Gastroesophageal sphincter (tissue), 4 donors: ENCODE measurements around the gene RNF213. TPM values are rescaled to one million over a fixed set of nuclear protein-coding genes. Genes with fewer than 3 reads are reported as not detected.

Source experiments
- ATAC-seq: fragments of 150-250 bp; one replicate; pipeline ENCODE4 v1.9.1; 2016; ENCODE audit warnings: mild to moderate bottlenecking, moderate library complexity
- H3K27ac ChIP-seq, 4 donors: fragments of 200-600 bp; sonication (generic) in 3 of 4; 1 replicate in 3 of 4; 2 replicates in 1 of 4; pipeline ENCODE4 v1.5.1; 2016 to 2019
- H3K27me3 ChIP-seq: fragments of 200-600 bp; sonication (generic); one replicate; pipeline ENCODE4 v1.5.1; 2019
- H3K36me3 ChIP-seq, 2 donors: fragments of 200-600 bp; sonication (generic); one replicate each; pipeline ENCODE4 v1.5.1; 2019; ENCODE audit warnings: control low read depth in 1 of 2
- H3K4me1 ChIP-seq, 3 donors: fragments of 200-600 bp; sonication (generic); 1 replicate in 2 of 3; 2 replicates in 1 of 3; pipeline ENCODE4 v1.5.1; 2016 to 2019; ENCODE audit warnings: control low read depth in 2 of 3
- H3K4me3 ChIP-seq, 2 donors: fragments of 200-600 bp; sonication (generic); one replicate each; pipeline ENCODE4 v1.5.1; 2019; ENCODE audit warnings: mild to moderate bottlenecking in 1 of 2, moderate library complexity in 1 of 2
- H3K9me3 ChIP-seq, 3 donors: fragments of 200-600 bp; sonication (generic); one replicate each; pipeline ENCODE4 v1.5.1; 2017 to 2019; ENCODE audit warnings: control low read depth in 2 of 3
- EP300 ChIP-seq: sonication (generic); formaldehyde crosslinking; IDR thresholded peaks from one replicate; pipeline ENCODE4 v1.6.1; 2017; ENCODE audit warnings: antibody characterized with exemption, mild to moderate bottlenecking
- POLR2A ChIP-seq, 2 donors: fragments of 450-650 bp; IDR thresholded peaks; one replicate each; pipeline ENCODE4 v1.6.1; 2017; ENCODE audit warnings: antibody characterized with exemption in 2 of 2, mild to moderate bottlenecking in 2 of 2, moderate library complexity in 1 of 2
- POLR2AphosphoS5 ChIP-seq: sonication (generic); formaldehyde crosslinking; IDR thresholded peaks from one replicate; pipeline ENCODE4 v1.6.1; 2017; ENCODE audit warnings: antibody characterized with exemption
- WGBS, 2 donors: methylation state at CpG; one replicate each; pipeline ENCODE4 v1.1.5; 2018; ENCODE audit warnings: low coverage in 1 of 2; 5-methylcytosine and 5-hydroxymethylcytosine counted together
- total RNA-seq, 4 donors: library from RNA; depleted of rRNA; stranded (reverse); fragments of >200 nt; gene quantifications; one replicate each; pipeline ENCODE4 v1.1.0, GENCODE V29; 2016
- TF ChIP-seq, protein P1 (sequence below), 4 experiments: fragments of 200-600 bp in 2 of 4; fragments of 450-650 bp in 2 of 4; sonication (generic) in 1 of 4; IDR thresholded peaks; one replicate each; pipeline ENCODE4 v1.5.1; 2017 to 2019; ENCODE audit warnings: antibody characterized with exemption in 4 of 4, mild to moderate bottlenecking in 2 of 4, moderate library complexity in 2 of 4

Gene RNF213
- total RNA-seq, 4 donors from 2014 or later: 59.2 to 87.6 (median 67.8) TPM

DNA sequence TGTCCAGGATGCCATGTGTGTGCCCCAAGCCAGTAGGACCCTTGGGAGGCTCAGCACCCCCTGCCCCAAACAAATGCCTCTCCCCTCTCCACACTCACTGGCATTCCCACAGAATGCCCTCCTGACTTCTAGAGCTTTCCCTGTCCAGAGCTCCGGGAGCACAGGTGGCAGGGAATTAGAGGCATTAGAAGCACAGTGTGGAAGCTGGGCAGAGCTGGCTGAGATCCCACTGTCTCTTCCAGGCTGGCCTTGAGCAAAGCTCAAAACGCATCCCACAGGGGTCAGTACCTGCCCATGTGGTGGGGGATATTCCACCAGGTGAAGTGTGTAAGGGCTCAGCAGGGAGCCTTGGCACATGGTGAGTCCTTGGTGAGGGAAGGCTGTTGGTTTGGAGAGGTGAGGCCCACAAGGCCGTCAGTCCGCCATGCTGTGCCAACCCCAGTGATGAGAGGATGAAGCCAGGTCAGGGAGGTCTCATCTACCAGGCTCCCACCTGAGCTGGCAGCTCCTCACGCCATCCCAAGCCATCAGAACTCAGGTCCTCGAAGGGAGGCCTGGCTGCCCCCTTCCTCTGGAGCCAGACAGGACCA is 172.4 kb downstream of the RNF213 start:
- no peak overlapping the region for H3K27ac ChIP-seq
- no peak overlapping the region for H3K4me3 ChIP-seq
- H3K9me3 ChIP-seq: no peaks in the 10 kb centered on the region
- ATAC-seq: no peak
- TF ChIP-seq, protein P1, sequence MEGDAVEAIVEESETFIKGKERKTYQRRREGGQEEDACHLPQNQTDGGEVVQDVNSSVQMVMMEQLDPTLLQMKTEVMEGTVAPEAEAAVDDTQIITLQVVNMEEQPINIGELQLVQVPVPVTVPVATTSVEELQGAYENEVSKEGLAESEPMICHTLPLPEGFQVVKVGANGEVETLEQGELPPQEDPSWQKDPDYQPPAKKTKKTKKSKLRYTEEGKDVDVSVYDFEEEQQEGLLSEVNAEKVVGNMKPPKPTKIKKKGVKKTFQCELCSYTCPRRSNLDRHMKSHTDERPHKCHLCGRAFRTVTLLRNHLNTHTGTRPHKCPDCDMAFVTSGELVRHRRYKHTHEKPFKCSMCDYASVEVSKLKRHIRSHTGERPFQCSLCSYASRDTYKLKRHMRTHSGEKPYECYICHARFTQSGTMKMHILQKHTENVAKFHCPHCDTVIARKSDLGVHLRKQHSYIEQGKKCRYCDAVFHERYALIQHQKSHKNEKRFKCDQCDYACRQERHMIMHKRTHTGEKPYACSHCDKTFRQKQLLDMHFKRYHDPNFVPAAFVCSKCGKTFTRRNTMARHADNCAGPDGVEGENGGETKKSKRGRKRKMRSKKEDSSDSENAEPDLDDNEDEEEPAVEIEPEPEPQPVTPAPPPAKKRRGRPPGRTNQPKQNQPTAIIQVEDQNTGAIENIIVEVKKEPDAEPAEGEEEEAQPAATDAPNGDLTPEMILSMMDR (IDR thresholded peaks at IDR 0.05): no peak
- TF ChIP-seq POLR2AphosphoS5: no peak
- no peak for TF ChIP-seq POLR2A (IDR thresholded peaks at IDR 0.05)
- TF ChIP-seq EP300: no peak
- H3K36me3 ChIP-seq: peaks cover 0 to 51% of the 10 kb centered on the region in 2 donors
- no peaks in the 10 kb centered on the region for H3K4me1 ChIP-seq
- no peaks in the 10 kb centered on the region for H3K27me3 ChIP-seq
- no CpG with 5 or more reads among the region's 6 CpGs for WGBS, 2 donors

DNA sequence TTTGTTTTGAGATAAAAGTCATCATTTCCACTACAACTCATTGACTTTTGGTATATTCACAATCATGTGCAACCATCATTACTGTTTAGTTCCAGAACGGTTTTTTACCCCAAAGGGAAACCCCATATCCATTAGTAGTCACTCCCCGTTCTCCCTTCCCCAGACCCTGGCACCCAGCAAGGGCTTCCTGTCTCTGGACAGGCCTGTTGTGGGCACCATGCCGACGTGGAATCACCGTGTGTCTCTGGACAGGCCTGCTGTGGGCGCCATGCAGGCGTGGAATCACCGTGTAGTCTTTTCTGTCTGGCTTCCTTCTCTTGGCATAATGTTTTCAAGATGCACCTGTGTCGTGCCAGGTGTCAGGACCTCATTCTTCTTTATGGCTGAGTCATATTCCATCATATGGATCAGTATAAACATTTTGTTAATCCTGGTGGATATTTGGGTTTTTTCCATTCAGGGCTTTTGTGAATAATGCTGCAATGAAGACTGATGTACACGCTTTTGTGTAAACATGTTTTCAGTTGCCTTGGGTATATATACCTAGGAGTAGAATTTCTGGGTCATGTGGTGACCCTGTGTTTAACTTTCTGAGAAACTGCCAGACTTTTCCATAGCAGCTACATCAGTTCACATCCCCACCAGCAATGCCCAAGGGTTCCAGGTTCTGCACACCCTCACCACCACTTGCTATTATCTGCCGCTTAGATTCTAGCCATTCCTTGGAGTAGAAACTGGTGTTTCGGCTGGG is 173.4 kb downstream of the RNF213 start:
- Histone ChIP-seq H3K4me3 (no peak overlapping the region), H3K27ac (no peak overlapping the region)

DNA sequence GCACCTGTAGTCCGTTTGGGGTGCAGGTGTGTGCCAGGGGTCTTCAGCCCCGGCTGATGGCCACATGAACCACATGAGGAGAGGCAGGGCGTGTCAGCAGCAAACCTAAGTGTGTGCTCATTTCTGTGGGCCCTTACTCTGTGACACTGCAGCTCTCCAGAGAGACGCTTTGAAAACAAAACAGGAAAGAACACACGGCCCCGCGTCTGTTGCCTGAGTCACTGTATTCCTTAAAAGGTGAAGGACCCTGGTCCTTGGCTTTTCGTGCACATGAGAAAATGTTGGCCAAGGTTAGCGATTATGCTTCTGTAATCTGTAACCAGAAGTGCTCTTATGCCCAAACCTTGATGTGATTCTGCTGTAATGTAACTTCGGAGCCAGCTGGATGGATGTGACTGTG is 176.9 kb downstream of the RNF213 start:
- peaks cover 0 to 24% of the 10 kb centered on the region in 2 donors for H3K36me3 ChIP-seq
- H3K27ac ChIP-seq: no peak overlapping the region
- H3K4me3 ChIP-seq: no peak overlapping the region
- no peak for ATAC-seq
- H3K27me3 ChIP-seq: peaks cover 8% of the 10 kb centered on the region
- H3K9me3 ChIP-seq: no peaks in the 10 kb centered on the region
- TF ChIP-seq, protein P1 (IDR thresholded peaks at IDR 0.05): no peak
- TF ChIP-seq EP300 (no peak), POLR2A (IDR thresholded peaks at IDR 0.05) (no peak), POLR2AphosphoS5 (no peak)
- no peaks in the 10 kb centered on the region for H3K4me1 ChIP-seq
- 70 to 72% methylated on average over 2 to 10 of the region's 10 CpGs for WGBS, 2 donors

More for the DNA sequence above, 173.4 kb downstream of the RNF213 start:
- Histone ChIP-seq H3K9me3 (no peaks in the 10 kb centered on the region), H3K4me1 (no peaks in the 10 kb centered on the region), H3K27me3 (no peaks in the 10 kb centered on the region), H3K36me3 (peaks cover 0 to 41% of the 10 kb centered on the region in 2 donors)
- 69 to 77% methylated on average over 9 to 12 of the region's 12 CpGs for WGBS, 2 donors
- no peak for TF ChIP-seq EP300
- no peak for ATAC-seq

DNA sequence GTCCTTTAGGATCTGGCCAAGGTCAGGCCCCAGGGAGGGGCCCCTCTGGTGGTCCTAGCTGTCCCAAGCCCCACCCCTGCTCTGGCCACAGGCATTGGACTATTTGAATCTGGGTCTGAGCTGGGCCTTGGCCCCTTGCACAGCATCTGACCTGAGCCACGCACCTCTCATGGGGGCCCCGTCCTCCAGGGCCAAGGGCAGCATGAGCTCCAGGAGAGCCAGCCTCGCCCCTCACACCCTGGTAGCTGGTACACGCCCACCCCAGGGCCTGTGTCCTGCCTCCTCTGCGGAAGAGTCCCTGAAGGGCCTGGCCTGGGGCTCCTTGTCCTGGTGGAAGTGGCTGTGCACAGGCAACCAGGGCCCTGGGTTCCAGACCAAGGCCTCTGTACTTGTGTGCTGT is 178.2 kb downstream of the RNF213 start:
- Histone ChIP-seq H3K9me3 (no peaks in the 10 kb centered on the region), H3K4me3 (no peak overlapping the region), H3K4me1 (no peaks in the 10 kb centered on the region), H3K27me3 (peaks cover 8% of the 10 kb centered on the region), H3K36me3 (peaks cover 0 to 24% of the 10 kb centered on the region in 2 donors), H3K27ac (no peak overlapping the region)
- no peak for ATAC-seq
- TF ChIP-seq POLR2A (IDR thresholded peaks at IDR 0.05) (no peak), POLR2AphosphoS5 (no peak), EP300 (no peak)
- TF ChIP-seq, protein P1 (IDR thresholded peaks at IDR 0.05): no peak
- WGBS, 2 donors: no CpG with 5 or more reads among the region's 5 CpGs

DNA sequence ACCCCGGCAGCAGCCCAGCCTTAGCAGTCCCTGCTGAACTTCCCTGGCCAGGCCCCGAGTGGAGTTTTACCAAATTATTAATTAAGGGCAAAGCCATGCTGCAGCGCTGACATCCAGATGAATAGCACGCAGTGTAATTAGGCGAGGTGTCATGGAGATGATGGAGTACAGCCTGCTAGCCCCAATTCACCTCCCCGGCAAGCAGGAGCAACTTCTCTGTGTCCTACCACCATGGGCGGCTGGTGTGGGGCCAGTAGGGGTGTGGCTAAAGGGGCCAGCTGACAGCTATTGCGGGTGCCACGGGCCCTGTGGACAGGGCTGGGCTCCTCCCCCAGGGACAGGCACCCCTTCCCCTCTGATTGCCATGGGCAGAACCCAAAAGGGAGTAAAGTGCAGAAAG is 178.8 kb downstream of the RNF213 start:
- H3K4me3 ChIP-seq: no peak overlapping the region
- peaks cover 8% of the 10 kb centered on the region for H3K27me3 ChIP-seq
- H3K9me3 ChIP-seq: no peaks in the 10 kb centered on the region
- TF ChIP-seq POLR2AphosphoS5 (no peak), EP300 (no peak), POLR2A (IDR thresholded peaks at IDR 0.05) (no peak)
- TF ChIP-seq, protein P1 (IDR thresholded peaks at IDR 0.05): no peak
- H3K36me3 ChIP-seq: peaks cover 0 to 24% of the 10 kb centered on the region in 2 donors
- no peak for ATAC-seq
- H3K27ac ChIP-seq: no peak overlapping the region
- 67% methylated on average over 3 of the region's 9 CpGs; no CpG with 5 or more reads in 1 of the 2 donors for WGBS, 2 donors
- no peaks in the 10 kb centered on the region for H3K4me1 ChIP-seq
